Stimulated activated CD4-positive, alpha-beta T cell treated with anti-CD3 and anti-CD28 coated beads, Interleukin-4, amount 100 ng/mL, for 1 hour (primary cell): ENCODE measurements around the gene PAK4.

Experiments used
- DNase-seq: peaks from one replicate; pipeline ENCODE4 v3.0.0-alpha.2; 2020

Gene PAK4

GRCh38 chr19:39181500-39182173 lies 56.1 kb downstream of the PAK4 start:
- DNase-seq, result no peak

GRCh38 chr19:39182174-39182505 lies 56.6 kb downstream of the PAK4 start:
- DNase-seq, result no peak

- DNase-seq, result no peak
These were observed 57.5 kb downstream of the PAK4 start for GRCh38 chr19:39183104-39183503.

GRCh38 chr19:39186391-39186790 lies 60.8 kb downstream of the PAK4 start:
- no peak for DNase-seq

GRCh38 chr19:39187552-39187943 lies 62.0 kb downstream of the PAK4 start:
- DNase-seq, result no peak

- no peak for DNase-seq
These were observed 63.4 kb downstream of the PAK4 start for GRCh38 chr19:39188960-39189359.

- DNase-seq, result no peak
These were observed 65.2 kb downstream of the PAK4 start for GRCh38 chr19:39190768-39191167.

- DNase-seq, result no peak
These were observed 67.3 kb downstream of the PAK4 start for GRCh38 chr19:39192846-39193245.

- no peak for DNase-seq
These were observed 68.2 kb downstream of the PAK4 start for GRCh38 chr19:39193803-39194202.

- DNase-seq, result no peak
These were observed 69.4 kb downstream of the PAK4 start for GRCh38 chr19:39194832-39195542.

- DNase-seq, result no peak
These were observed 70.2 kb downstream of the PAK4 start for GRCh38 chr19:39195755-39196154.

- no peak for DNase-seq
These were observed 70.7 kb downstream of the PAK4 start for GRCh38 chr19:39196320-39196719.

GRCh38 chr19:39196860-39197562 lies 71.4 kb downstream of the PAK4 start, which contains the start of gene NCCRP1:
TSS of gene NCCRP1 (plus strand) at chr19:39196964. CDS start at chr19:39196983, 19 bp downstream.
- DNase-seq, result peak; percentile 10

GRCh38 chr19:39197808-39198207 lies 72.2 kb downstream of the PAK4 start:
- no peak for DNase-seq

GRCh38 chr19:39199025-39199424 lies 73.4 kb downstream of the PAK4 start:
- no peak for DNase-seq

- DNase-seq, result no peak
These were observed 74.6 kb downstream of the PAK4 start for GRCh38 chr19:39200066-39200802.

GRCh38 chr19:39200803-39201115 lies 75.2 kb downstream of the PAK4 start:
- DNase-seq, result no peak

GRCh38 chr19:39202998-39203355 lies 77.4 kb downstream of the PAK4 start:
- no peak for DNase-seq

GRCh38 chr19:39203372-39204341 lies 78.1 kb downstream of the PAK4 start, which contains the start of gene SYCN:
TSS of gene SYCN (minus strand) at chr19:39204263. CDS start at chr19:39204254, 9 bp downstream.
- no peak for DNase-seq

GRCh38 chr19:39205449-39205764 lies 79.8 kb downstream of the PAK4 start:
- no peak for DNase-seq

GRCh38 chr19:39206122-39206521 lies 80.5 kb downstream of the PAK4 start:
- no peak for DNase-seq

GRCh38 chr19:39207293-39207836 lies 81.8 kb downstream of the PAK4 start:
- DNase-seq, result no peak
